ENCODE measurements around the gene DDX10. TPM values are rescaled to one million over a fixed set of nuclear protein-coding genes. Genes with fewer than 3 reads are reported as not detected.

The DDX10 gene
- total RNA-seq, 1 experiment from 2014 or later: 48.3 TPM

- H3K14ac ChIP-seq (ENCODE audit: insufficient read depth, low read length): no peak overlapping the region
- no peak overlapping the region for H3K27ac ChIP-seq (ENCODE audit: insufficient read length, low read depth, low read length)
- no peaks in the 10 kb centered on the region for H3K4me1 ChIP-seq (ENCODE audit: insufficient read depth, low read length)
- H2BK20ac ChIP-seq (ENCODE audit: low read depth, low read length, poor library complexity, severe bottlenecking): no peak overlapping the region
- Mint-ChIP-seq H3K4me1 (peaks cover 0 to 10% of the 10 kb centered on the region in 2 experiments; a peak in 3 of 4 replicates), H3K9me3 (no peaks in the 10 kb centered on the region), H3K27ac (no peak overlapping the region), H3K27me3 (ENCODE audit: low read depth) (no peaks in the 10 kb centered on the region), H3K36me3 (ENCODE audit: insufficient read depth in 1 of 3, low read depth in 3 of 3) (no peaks in the 10 kb centered on the region; a peak in 1 of 7 replicates), H3K4me3 (no peak overlapping the region)
- no peaks in the 10 kb centered on the region for H4K20me1 ChIP-seq (ENCODE audit: control insufficient read depth, insufficient read depth, insufficient read length)
- no peak overlapping the region for H2AK5ac ChIP-seq (ENCODE audit: insufficient read length, low read length)
- H3K23ac ChIP-seq (ENCODE audit: insufficient read length, low read depth, low read length): no peak overlapping the region
- H2BK5ac ChIP-seq (ENCODE audit: insufficient read length, low read length): no peak overlapping the region
- H3K79me1 ChIP-seq (ENCODE audit: insufficient read depth, low read depth, low read length, poor library complexity, severe bottlenecking): no peaks in the 10 kb centered on the region
- H3K18ac ChIP-seq (ENCODE audit: insufficient read length, low read depth, low read length): no peak overlapping the region
- WGBS (ENCODE audit: extremely low coverage, insufficient read length, low lambda C conversion rate): no CpG with 5 or more reads among the region's 1 CpG
- H4K91ac ChIP-seq (ENCODE audit: insufficient read length, low read depth, low read length): no peak overlapping the region
- no peaks in the 10 kb centered on the region for H3K9me3 ChIP-seq (ENCODE audit: control insufficient read depth, low read depth, low read length)
- H3K56ac ChIP-seq (ENCODE audit: insufficient read length, low read depth, low read length): no peak overlapping the region
- no peak overlapping the region for H2BK12ac ChIP-seq (ENCODE audit: insufficient read length, low read depth, low read length)
- TF ChIP-seq, protein P1, sequence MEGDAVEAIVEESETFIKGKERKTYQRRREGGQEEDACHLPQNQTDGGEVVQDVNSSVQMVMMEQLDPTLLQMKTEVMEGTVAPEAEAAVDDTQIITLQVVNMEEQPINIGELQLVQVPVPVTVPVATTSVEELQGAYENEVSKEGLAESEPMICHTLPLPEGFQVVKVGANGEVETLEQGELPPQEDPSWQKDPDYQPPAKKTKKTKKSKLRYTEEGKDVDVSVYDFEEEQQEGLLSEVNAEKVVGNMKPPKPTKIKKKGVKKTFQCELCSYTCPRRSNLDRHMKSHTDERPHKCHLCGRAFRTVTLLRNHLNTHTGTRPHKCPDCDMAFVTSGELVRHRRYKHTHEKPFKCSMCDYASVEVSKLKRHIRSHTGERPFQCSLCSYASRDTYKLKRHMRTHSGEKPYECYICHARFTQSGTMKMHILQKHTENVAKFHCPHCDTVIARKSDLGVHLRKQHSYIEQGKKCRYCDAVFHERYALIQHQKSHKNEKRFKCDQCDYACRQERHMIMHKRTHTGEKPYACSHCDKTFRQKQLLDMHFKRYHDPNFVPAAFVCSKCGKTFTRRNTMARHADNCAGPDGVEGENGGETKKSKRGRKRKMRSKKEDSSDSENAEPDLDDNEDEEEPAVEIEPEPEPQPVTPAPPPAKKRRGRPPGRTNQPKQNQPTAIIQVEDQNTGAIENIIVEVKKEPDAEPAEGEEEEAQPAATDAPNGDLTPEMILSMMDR (conservative IDR thresholded peaks at IDR 0.05): no peak
- no peak overlapping the region for H3K4ac ChIP-seq (ENCODE audit: low read depth, low read length)
- H4K8ac ChIP-seq (replicated peaks; ENCODE audit: insufficient read length, low read depth, low read length): no peak overlapping the region
- no peak overlapping the region for H2AFZ ChIP-seq (ENCODE audit: low read length)
- no peaks in the 10 kb centered on the region for H3K79me2 ChIP-seq (ENCODE audit: insufficient read depth, low read length)
- no peaks in the 10 kb centered on the region for H3K23me2 ChIP-seq (ENCODE audit: insufficient read length, low read depth, low read length, poor library complexity, severe bottlenecking)
- no peak overlapping the region for H3T11ph ChIP-seq (ENCODE audit: low read length)
- H3K4me2 ChIP-seq (ENCODE audit: insufficient read depth, insufficient read length, low read length): no peak overlapping the region
- H3K27me3 ChIP-seq (ENCODE audit: insufficient read depth, low read length): no peaks in the 10 kb centered on the region
- no peak overlapping the region for H2BK15ac ChIP-seq (ENCODE audit: low read depth, low read length)
- H2BK120ac ChIP-seq (ENCODE audit: low read depth, low read length, poor library complexity, severe bottlenecking): no peak overlapping the region
- no peak overlapping the region for H4K5ac ChIP-seq (ENCODE audit: insufficient read length, low read depth, low read length)
- no peak for DNase-seq
- no peak overlapping the region for H3K9ac ChIP-seq (ENCODE audit: extremely low read depth, insufficient read length, low read length)
Observed at GRCh38 chr11:108852701-108853100, 187.8 kb downstream of the DDX10 start.
